Natural killer cell (primary cell): ENCODE data around the gene BAZ2A. TPM values are rescaled to one million over a fixed set of nuclear protein-coding genes. Genes with fewer than 3 reads are reported as not detected.

ENCODE experiments used
- ATAC-seq, 3 donors: fragments of 150-1000 bp in 2 of 3; fragments of 200-7000 bp in 1 of 3; cut with Tn5 transposase; 1 replicate in 1 of 3; 2 replicates in 2 of 3; pipeline ENCODE4 v1.10.0; 2021; ENCODE audit warnings: mild to moderate bottlenecking in 2 of 3, moderate library complexity in 2 of 3
- DNase-seq, 2 donors: peaks; one replicate each; pipeline versions ENCODE4 v3.0.0 to v3.0.0-alpha.2; 2013 to 2021; ENCODE audit warnings: mixed read lengths in 1 of 2
- H3K27ac ChIP-seq: one replicate; pipeline ENCODE4 v1.5.1; 2013; ENCODE audit warnings: mild to moderate bottlenecking, low read length
- H3K27me3 ChIP-seq: one replicate; pipeline ENCODE4 v1.6.1; 2013; ENCODE audit warnings: low read length; ENCODE audit not compliant: control insufficient read depth, insufficient read depth
- H3K36me3 ChIP-seq: one replicate; pipeline ENCODE4 v1.6.1; 2013; ENCODE audit warnings: low read length; ENCODE audit not compliant: control insufficient read depth, insufficient read depth
- H3K4me1 ChIP-seq: one replicate; pipeline ENCODE4 v1.6.1; 2013; ENCODE audit warnings: low read length; ENCODE audit not compliant: control insufficient read depth, insufficient read depth
- H3K4me3 ChIP-seq: one replicate; pipeline ENCODE4 v1.5.1; 2013; ENCODE audit warnings: low read length
- H3K9me3 ChIP-seq: one replicate; pipeline ENCODE4 v1.6.1; 2013; ENCODE audit warnings: low read length; ENCODE audit not compliant: control insufficient read depth, insufficient read depth
- H3K27ac Mint-ChIP-seq, 2 donors: one replicate each; pipeline ENCODE4 v1.8.0; 2022; ENCODE audit warnings: mild to moderate bottlenecking in 2 of 2, mixed read lengths in 2 of 2, moderate library complexity in 1 of 2
- H3K27me3 Mint-ChIP-seq, 2 donors: one replicate each; pipeline ENCODE4 v1.8.0; 2022; ENCODE audit warnings: low read depth in 2 of 2, mixed read lengths in 2 of 2
- H3K36me3 Mint-ChIP-seq: one replicate; pipeline ENCODE4 v1.8.0; 2022; ENCODE audit warnings: mixed read lengths
- H3K4me1 Mint-ChIP-seq, 2 donors: one replicate each; pipeline ENCODE4 v1.8.0; 2022; ENCODE audit warnings: mixed read lengths in 2 of 2
- H3K4me3 Mint-ChIP-seq: one replicate; pipeline ENCODE4 v1.8.0; 2022; ENCODE audit warnings: mild to moderate bottlenecking, moderate library complexity, mixed read lengths
- H3K9me3 Mint-ChIP-seq, 2 donors: one replicate each; pipeline ENCODE4 v1.8.0; 2022; ENCODE audit warnings: mixed read lengths in 2 of 2
- whole genome bisulfite sequencing: methylation state at CpG from one replicate; pipeline ENCODE4 v1.1.7; 2013; ENCODE audit warnings: missing lambda C conversion rate; ENCODE audit not compliant: insufficient coverage; 5-methylcytosine and 5-hydroxymethylcytosine counted together
- intact Hi-C: fragments of 100-400 bp; cut with micrococcal nuclease; formaldehyde crosslinking; loops from one replicate; pipeline ENCODE4 v1.14.2; 2022
- total RNA-seq, 4 donors: library from RNA; stranded (reverse); fragments of 120-200 nt in 1 of 4; gene quantifications; one replicate each; pipeline versions ENCODE4 v1.2.3 to v1.2.4, GENCODE V29; 2013 to 2022
- TF ChIP-seq, protein P1 (sequence below): fragments of 200-600 bp; IDR thresholded peaks from one replicate; pipeline ENCODE4 v1.8.0; 2022; ENCODE audit warnings: antibody characterized with exemption

The BAZ2A gene
- total RNA-seq, 3 donors from 2014 or later (not counting 1 experiment from before 2014, with no cell fraction given): 320 to 354 (median 325) TPM

DNA sequence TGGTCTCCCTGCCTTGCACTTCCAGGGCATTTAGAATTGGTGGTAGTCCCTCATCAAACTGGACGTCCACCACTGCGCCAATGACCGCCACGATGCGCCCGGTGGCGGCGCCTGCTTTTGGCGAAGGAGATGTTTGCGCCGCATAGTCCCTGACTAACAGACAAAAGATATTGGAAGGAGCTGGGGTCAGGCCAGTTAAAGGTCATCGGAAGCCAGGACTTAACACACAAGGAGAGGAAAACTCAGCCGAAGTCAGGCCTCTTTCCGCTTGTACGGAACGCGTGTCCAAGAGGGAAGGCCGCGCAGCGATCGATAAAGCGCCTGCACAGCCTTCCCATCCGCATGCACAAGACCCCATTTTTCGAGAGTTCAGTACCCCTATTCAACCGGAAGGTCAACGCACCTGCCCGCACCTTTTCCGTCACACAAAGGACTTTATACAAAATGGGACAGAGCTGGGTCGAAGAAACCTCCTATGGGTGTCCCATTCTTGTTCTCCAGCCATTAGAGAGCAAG lies 15.1 kb upstream of the BAZ2A start:
- Histone ChIP-seq H3K27ac (peak overlapping the region; percentile 87), H3K4me1 (peaks cover 18% of the 10 kb centered on the region), H3K9me3 (no peaks in the 10 kb centered on the region), H3K4me3 (peak overlapping the region; percentile 98), H3K36me3 (peaks cover 38% of the 10 kb centered on the region), H3K27me3 (no peaks in the 10 kb centered on the region)
- ATAC-seq (no peak), DNase-seq (no peak)
- H3K4me3 Mint-ChIP-seq: peak overlapping the region; percentile 96
- peak overlapping the region; percentile 92 to 97 for H3K27ac Mint-ChIP-seq
- peaks cover 13% of the 10 kb centered on the region for H3K36me3 Mint-ChIP-seq
- H3K9me3 Mint-ChIP-seq: no peaks in the 10 kb centered on the region
- under 1% methylated on average over 29 of the region's 29 CpGs for WGBS
- TF ChIP-seq, protein P1, sequence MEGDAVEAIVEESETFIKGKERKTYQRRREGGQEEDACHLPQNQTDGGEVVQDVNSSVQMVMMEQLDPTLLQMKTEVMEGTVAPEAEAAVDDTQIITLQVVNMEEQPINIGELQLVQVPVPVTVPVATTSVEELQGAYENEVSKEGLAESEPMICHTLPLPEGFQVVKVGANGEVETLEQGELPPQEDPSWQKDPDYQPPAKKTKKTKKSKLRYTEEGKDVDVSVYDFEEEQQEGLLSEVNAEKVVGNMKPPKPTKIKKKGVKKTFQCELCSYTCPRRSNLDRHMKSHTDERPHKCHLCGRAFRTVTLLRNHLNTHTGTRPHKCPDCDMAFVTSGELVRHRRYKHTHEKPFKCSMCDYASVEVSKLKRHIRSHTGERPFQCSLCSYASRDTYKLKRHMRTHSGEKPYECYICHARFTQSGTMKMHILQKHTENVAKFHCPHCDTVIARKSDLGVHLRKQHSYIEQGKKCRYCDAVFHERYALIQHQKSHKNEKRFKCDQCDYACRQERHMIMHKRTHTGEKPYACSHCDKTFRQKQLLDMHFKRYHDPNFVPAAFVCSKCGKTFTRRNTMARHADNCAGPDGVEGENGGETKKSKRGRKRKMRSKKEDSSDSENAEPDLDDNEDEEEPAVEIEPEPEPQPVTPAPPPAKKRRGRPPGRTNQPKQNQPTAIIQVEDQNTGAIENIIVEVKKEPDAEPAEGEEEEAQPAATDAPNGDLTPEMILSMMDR: no peak
- intact Hi-C loops: no loop called here
- peaks cover 27 to 28% of the 10 kb centered on the region in 2 donors for H3K4me1 Mint-ChIP-seq
- no peaks in the 10 kb centered on the region for H3K27me3 Mint-ChIP-seq

DNA sequence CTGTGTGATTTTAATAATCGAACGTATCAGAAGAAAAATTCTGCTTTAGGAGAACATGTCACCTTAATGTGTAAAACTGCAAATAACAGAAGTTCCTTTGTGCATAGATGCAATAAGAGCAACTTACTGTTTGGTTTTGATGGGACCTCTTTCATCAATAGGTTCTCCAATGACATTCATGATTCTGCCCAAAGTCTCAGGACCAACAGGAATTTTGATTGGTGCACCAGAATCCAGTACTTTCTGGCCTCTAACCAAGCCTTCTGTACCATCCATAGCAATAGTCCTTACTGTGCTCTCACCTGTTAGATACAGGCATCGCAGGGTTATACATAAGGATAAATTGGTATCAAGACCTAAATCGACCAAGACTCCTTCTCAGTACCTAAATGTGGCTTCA lies 14.5 kb upstream of the BAZ2A start:
- peaks cover 27 to 28% of the 10 kb centered on the region in 2 donors for H3K4me1 Mint-ChIP-seq
- peaks cover 13% of the 10 kb centered on the region for H3K36me3 Mint-ChIP-seq
- peak overlapping the region; percentile 87 for H3K27ac ChIP-seq
- intact Hi-C loops: no loop called here
- ATAC-seq: no peak
- no peaks in the 10 kb centered on the region for H3K27me3 Mint-ChIP-seq
- no peaks in the 10 kb centered on the region for H3K9me3 Mint-ChIP-seq
- H3K27me3 ChIP-seq: no peaks in the 10 kb centered on the region
- H3K4me3 ChIP-seq: peak overlapping the region; percentile 98
- peaks cover 42% of the 10 kb centered on the region for H3K36me3 ChIP-seq
- H3K4me3 Mint-ChIP-seq: peak overlapping the region; percentile 96
- no peaks in the 10 kb centered on the region for H3K9me3 ChIP-seq
- H3K4me1 ChIP-seq: peaks cover 18% of the 10 kb centered on the region
- DNase-seq: no peak
- TF ChIP-seq, protein P1: no peak
- WGBS: 88% methylated on average over 3 of the region's 4 CpGs
- H3K27ac Mint-ChIP-seq: peak overlapping the region; percentile 92 to 97

DNA sequence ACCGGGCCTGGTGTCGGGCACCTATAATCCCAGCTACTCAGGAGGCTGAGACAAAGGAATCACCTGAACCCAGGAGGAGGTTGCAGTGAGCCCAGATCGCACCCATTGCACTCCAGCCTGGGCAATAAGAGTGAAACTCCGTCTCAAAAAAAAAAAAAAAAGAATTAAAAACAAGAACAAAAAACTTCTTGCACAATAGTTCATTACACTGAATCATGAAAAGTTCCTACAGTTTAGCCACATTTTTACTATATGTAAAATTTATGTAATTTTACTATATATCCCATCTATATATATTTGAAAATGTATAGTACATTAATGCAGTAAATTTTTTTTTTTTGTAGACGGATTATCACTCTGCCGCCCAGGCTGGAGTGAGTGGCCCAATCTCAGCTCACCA lies 11.1 kb upstream of the BAZ2A start:
- peaks cover 22% of the 10 kb centered on the region for H3K4me1 ChIP-seq
- H3K4me1 Mint-ChIP-seq: peaks cover 32 to 33% of the 10 kb centered on the region in 2 donors
- peaks cover 13% of the 10 kb centered on the region for H3K36me3 Mint-ChIP-seq
- no peaks in the 10 kb centered on the region for H3K9me3 Mint-ChIP-seq
- no peak overlapping the region for H3K4me3 Mint-ChIP-seq
- no peak overlapping the region for H3K27ac ChIP-seq
- TF ChIP-seq, protein P1: no peak
- H3K36me3 ChIP-seq: peaks cover 67% of the 10 kb centered on the region
- H3K27me3 Mint-ChIP-seq: no peaks in the 10 kb centered on the region
- no peaks in the 10 kb centered on the region for H3K27me3 ChIP-seq
- no peak overlapping the region for H3K27ac Mint-ChIP-seq
- no peaks in the 10 kb centered on the region for H3K9me3 ChIP-seq
- 93% methylated on average over 4 of the region's 6 CpGs for WGBS
- no peak for DNase-seq
- intact Hi-C loops: no loop called here
- H3K4me3 ChIP-seq: no peak overlapping the region
- ATAC-seq: no peak

DNA sequence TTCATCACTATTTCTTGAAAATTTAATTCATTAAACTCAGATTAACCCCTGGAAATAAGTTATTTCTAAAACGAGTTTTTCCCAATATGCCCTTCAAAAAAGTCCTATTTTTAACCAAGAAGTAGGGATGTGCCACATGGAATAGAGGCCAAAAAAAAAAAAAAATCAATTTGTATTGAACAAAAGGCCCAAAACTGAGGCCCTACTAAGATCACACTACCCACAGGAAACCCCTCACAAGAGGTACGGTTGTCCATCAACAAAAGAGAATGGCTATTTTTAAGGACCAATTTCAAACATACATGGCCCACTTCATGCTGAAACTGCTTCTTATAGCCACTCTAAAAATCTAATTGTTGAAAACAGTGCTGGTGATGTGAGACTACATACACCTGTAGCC lies 7.5 kb upstream of the BAZ2A start:
- Mint-ChIP-seq H3K9me3 (no peaks in the 10 kb centered on the region), H3K27ac (peak overlapping the region; percentile 91 to 93), H3K27me3 (no peaks in the 10 kb centered on the region), H3K36me3 (no peaks in the 10 kb centered on the region), H3K4me1 (peaks cover 39 to 46% of the 10 kb centered on the region in 2 donors), H3K4me3 (peak overlapping the region; percentile 99)
- TF ChIP-seq, protein P1: no peak
- no peak for DNase-seq
- H3K27ac ChIP-seq: peak overlapping the region; percentile 68
- intact Hi-C loops: loop anchor here (2.0 to 5.0 kb wide), 3 partner anchors 35 to 275 kb away; partner anchors contain the start of genes APOF, PTGES3 and STAT2
- WGBS: 77% methylated on average over 2 of the region's 2 CpGs
- H3K4me3 ChIP-seq: no peak overlapping the region
- H3K36me3 ChIP-seq: peaks cover 52% of the 10 kb centered on the region
- H3K27me3 ChIP-seq: no peaks in the 10 kb centered on the region
- peaks cover 43% of the 10 kb centered on the region for H3K4me1 ChIP-seq
- ATAC-seq: no peak
- no peaks in the 10 kb centered on the region for H3K9me3 ChIP-seq
